HEK293T (cell line): ENCODE data around the gene KRT7.

ENCODE experiments used
- BHLHE40 ChIP-seq: fragments of 450-650 bp; IDR thresholded peaks from 2 replicates; pipeline ENCODE4 v1.6.1; 2016; ENCODE audit warnings: mild to moderate bottlenecking, moderate library complexity, borderline replicate concordance
- ELF4 ChIP-seq: fragments of 450-650 bp; IDR thresholded peaks from 2 replicates; pipeline ENCODE4 v1.6.1; 2017; ENCODE audit warnings: antibody characterized with exemption
- FOXA1 ChIP-seq: fragments of 450-650 bp; IDR thresholded peaks from 2 replicates; pipeline ENCODE4 v1.6.1; 2016; ENCODE audit warnings: mild to moderate bottlenecking
- FOXK2 ChIP-seq: fragments of 450-650 bp; IDR thresholded peaks from 2 replicates; pipeline ENCODE4 v1.6.1; 2016; ENCODE audit warnings: mild to moderate bottlenecking
- FOXM1 ChIP-seq: fragments of 450-650 bp; IDR thresholded peaks from 2 replicates; pipeline ENCODE4 v1.6.1; 2017; ENCODE audit warnings: mild to moderate bottlenecking, borderline replicate concordance
- HDGF ChIP-seq: fragments of 450-650 bp; IDR thresholded peaks from 2 replicates; pipeline ENCODE4 v1.6.1; 2017; ENCODE audit warnings: antibody characterized with exemption, borderline replicate concordance
- L3MBTL2 ChIP-seq: fragments of 450-650 bp; conservative IDR thresholded peaks from 2 replicates; pipeline ENCODE4 v1.6.1; 2016; ENCODE audit warnings: mild to moderate bottlenecking
- LEF1 ChIP-seq: fragments of 450-650 bp; IDR thresholded peaks from 2 replicates; pipeline ENCODE4 v1.6.1; 2017; ENCODE audit warnings: mild to moderate bottlenecking, borderline replicate concordance
- NFRKB ChIP-seq: fragments of 450-650 bp; IDR thresholded peaks from 2 replicates; pipeline ENCODE4 v1.6.1; 2016; ENCODE audit warnings: mild to moderate bottlenecking, moderate library complexity
- SP1 ChIP-seq: fragments of 450-650 bp; IDR thresholded peaks from 2 replicates; pipeline ENCODE4 v1.6.1; 2017
- SUZ12 ChIP-seq: fragments of 450-650 bp; IDR thresholded peaks from 2 replicates; pipeline ENCODE4 v1.6.1; 2016; ENCODE audit warnings: mild to moderate bottlenecking
- TARDBP ChIP-seq: fragments of 450-650 bp; IDR thresholded peaks from 2 replicates; pipeline ENCODE4 v1.6.1; 2016
- ZNF384 ChIP-seq: fragments of 450-650 bp; IDR thresholded peaks from 2 replicates; pipeline ENCODE4 v1.6.1; 2016
- TF ChIP-seq, protein P1 (sequence below): fragments of 450-650 bp; IDR thresholded peaks from 2 replicates; pipeline ENCODE4 v1.6.1; 2016

- no peak for TF ChIP-seq HDGF
- TF ChIP-seq, protein P1, sequence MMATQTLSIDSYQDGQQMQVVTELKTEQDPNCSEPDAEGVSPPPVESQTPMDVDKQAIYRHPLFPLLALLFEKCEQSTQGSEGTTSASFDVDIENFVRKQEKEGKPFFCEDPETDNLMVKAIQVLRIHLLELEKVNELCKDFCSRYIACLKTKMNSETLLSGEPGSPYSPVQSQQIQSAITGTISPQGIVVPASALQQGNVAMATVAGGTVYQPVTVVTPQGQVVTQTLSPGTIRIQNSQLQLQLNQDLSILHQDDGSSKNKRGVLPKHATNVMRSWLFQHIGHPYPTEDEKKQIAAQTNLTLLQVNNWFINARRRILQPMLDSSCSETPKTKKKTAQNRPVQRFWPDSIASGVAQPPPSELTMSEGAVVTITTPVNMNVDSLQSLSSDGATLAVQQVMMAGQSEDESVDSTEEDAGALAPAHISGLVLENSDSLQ: no peak
- no peak for TF ChIP-seq BHLHE40
- no peak for TF ChIP-seq SP1
- no peak for TF ChIP-seq ELF4
- no peak for TF ChIP-seq SUZ12
- TF ChIP-seq FOXK2: no peak
- TF ChIP-seq ZNF384: no peak
- TF ChIP-seq NFRKB: no peak
- no peak for TF ChIP-seq FOXM1
- TF ChIP-seq TARDBP: no peak
- TF ChIP-seq L3MBTL2: no peak
- TF ChIP-seq LEF1: no peak
- TF ChIP-seq FOXA1: no peak
These were observed 41.9 kb upstream of the KRT7 start for GRCh38 chr12:52190860-52191729.
